ENCODE measurements around the gene CAPZA3. TPM values are rescaled to one million over a fixed set of nuclear protein-coding genes. Genes with fewer than 3 reads are reported as not detected.

The CAPZA3 gene
- total RNA-seq, 1 experiment from 2014 or later = not detected

Other genes with a start within 250 kb of the CAPZA3 start
- gene PLCZ1, start 107 bp upstream of the CAPZA3 start, total RNA-seq (2021) = not detected in 2 replicates